Measurements from ENCODE around the gene TMEM156.

The TMEM156 gene

DNA sequence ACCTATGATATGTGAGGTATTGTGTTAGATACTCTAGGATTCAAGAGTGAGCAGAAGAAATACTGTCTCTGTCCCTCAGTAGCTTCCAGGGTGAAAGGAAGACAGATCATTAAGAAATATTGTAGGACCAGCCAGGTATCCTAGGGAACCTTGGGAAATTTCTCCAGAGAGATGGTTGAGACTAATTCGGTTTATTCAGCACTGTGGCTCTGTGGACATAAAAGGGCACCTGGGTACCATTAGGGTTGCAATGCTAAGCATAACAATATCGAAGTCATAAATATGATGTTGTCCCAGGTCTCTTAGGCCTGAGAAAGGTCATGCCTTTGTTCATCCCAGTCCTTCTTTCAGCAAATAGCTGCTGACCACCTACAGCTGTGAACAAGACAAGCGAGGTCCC is 103.6 kb downstream of the TMEM156 start:
- no peak overlapping the region for H3K4me2 ChIP-seq (ENCODE audit: low read depth, low read length, poor library complexity, severe bottlenecking)
- H3K9ac ChIP-seq (ENCODE audit: low read length): no peak overlapping the region
- TF ChIP-seq EZH2phosphoT487 (conservative IDR thresholded peaks at IDR 0.05; ENCODE audit: low read length) (no peak), CTCF (IDR thresholded peaks at IDR 0.05; ENCODE audit: insufficient read depth, low read length, poor library complexity, severe bottlenecking) (no peak)
- H3K4me3 ChIP-seq (ENCODE audit: insufficient read depth, low read length, poor library complexity, severe bottlenecking): no peak overlapping the region
- no peaks in the 10 kb centered on the region for H3K79me2 ChIP-seq (ENCODE audit: insufficient read depth, low read length)
- H2AFZ ChIP-seq (ENCODE audit: low read depth, low read length, severe bottlenecking): no peak overlapping the region
- H3F3A ChIP-seq (ENCODE audit: insufficient read depth): no peaks in the 10 kb centered on the region
- no peaks in the 10 kb centered on the region for H3K36me3 ChIP-seq (ENCODE audit: low read length)
- no peak overlapping the region for H3K27ac ChIP-seq (ENCODE audit: low read depth, low read length)
- no peaks in the 10 kb centered on the region for H3K9me3 ChIP-seq (ENCODE audit: insufficient read depth, low read length)
- no peaks in the 10 kb centered on the region for H3K27me3 ChIP-seq (ENCODE audit: low read length)
- no peaks in the 10 kb centered on the region for H4K20me1 ChIP-seq (ENCODE audit: low read depth, low read length)
- H3K9me2 ChIP-seq (replicated peaks; ENCODE audit: insufficient read depth, low read length): no peaks in the 10 kb centered on the region

GRCh38 chr4:38926896-38927295 is 105.3 kb downstream of the TMEM156 start:
- no peak overlapping the region for H3K27ac ChIP-seq (ENCODE audit: low read depth, low read length)
- H3K36me3 ChIP-seq (ENCODE audit: low read length): no peaks in the 10 kb centered on the region
- no peaks in the 10 kb centered on the region for H3F3A ChIP-seq (ENCODE audit: insufficient read depth)
- H3K27me3 ChIP-seq (ENCODE audit: low read length): no peaks in the 10 kb centered on the region
- H3K9me2 ChIP-seq (replicated peaks; ENCODE audit: insufficient read depth, low read length): no peaks in the 10 kb centered on the region
- no peak overlapping the region for H3K4me3 ChIP-seq (ENCODE audit: insufficient read depth, low read length, poor library complexity, severe bottlenecking)
- no peaks in the 10 kb centered on the region for H4K20me1 ChIP-seq (ENCODE audit: low read depth, low read length)
- H2AFZ ChIP-seq (ENCODE audit: low read depth, low read length, severe bottlenecking): no peak overlapping the region
- TF ChIP-seq EZH2phosphoT487 (conservative IDR thresholded peaks at IDR 0.05; ENCODE audit: low read length) (no peak), CTCF (IDR thresholded peaks at IDR 0.05; ENCODE audit: insufficient read depth, low read length, poor library complexity, severe bottlenecking) (no peak)
- no peaks in the 10 kb centered on the region for H3K79me2 ChIP-seq (ENCODE audit: insufficient read depth, low read length)
- no peaks in the 10 kb centered on the region for H3K9me3 ChIP-seq (ENCODE audit: insufficient read depth, low read length)
- H3K4me2 ChIP-seq (ENCODE audit: low read depth, low read length, poor library complexity, severe bottlenecking): no peak overlapping the region
- no peak overlapping the region for H3K9ac ChIP-seq (ENCODE audit: low read length)

- Histone ChIP-seq H3K9me2 (replicated peaks; ENCODE audit: insufficient read depth, low read length) (no peaks in the 10 kb centered on the region), H3K4me3 (ENCODE audit: insufficient read depth, low read length, poor library complexity, severe bottlenecking) (no peak overlapping the region), H2AFZ (ENCODE audit: low read depth, low read length, severe bottlenecking) (no peak overlapping the region), H3K27me3 (ENCODE audit: low read length) (no peaks in the 10 kb centered on the region), H3K9me3 (ENCODE audit: insufficient read depth, low read length) (no peaks in the 10 kb centered on the region), H3K9ac (ENCODE audit: low read length) (no peak overlapping the region), H4K20me1 (ENCODE audit: low read depth, low read length) (no peaks in the 10 kb centered on the region), H3K36me3 (ENCODE audit: low read length) (no peaks in the 10 kb centered on the region), H3K4me2 (ENCODE audit: low read depth, low read length, poor library complexity, severe bottlenecking) (no peak overlapping the region), H3F3A (ENCODE audit: insufficient read depth) (no peaks in the 10 kb centered on the region), H3K79me2 (ENCODE audit: insufficient read depth, low read length) (no peaks in the 10 kb centered on the region), H3K27ac (ENCODE audit: low read depth, low read length) (no peak overlapping the region)
- TF ChIP-seq EZH2phosphoT487 (conservative IDR thresholded peaks at IDR 0.05; ENCODE audit: low read length) (no peak), CTCF (IDR thresholded peaks at IDR 0.05; ENCODE audit: insufficient read depth, low read length, poor library complexity, severe bottlenecking) (no peak)
Measured at GRCh38 chr4:38925492-38926413, 106.5 kb downstream of the TMEM156 start.

All from SU-DHL-6 (cell line).